Measurements from ENCODE around the gene CUEDC1. TPM values are rescaled to one million over a fixed set of nuclear protein-coding genes. Genes with fewer than 3 reads are reported as not detected.
A peak's percentile ranks its signal among the peaks of the same experiment; 100 is the strongest.
"Not testable (repeated sequence)": the region's sequence is repeated elsewhere in the genome, so short reads cannot be mapped to it uniquely, and the experiment has no call there.

CUEDC1 gene
- total RNA-seq, 1 donor = 25.7 TPM

DNA sequence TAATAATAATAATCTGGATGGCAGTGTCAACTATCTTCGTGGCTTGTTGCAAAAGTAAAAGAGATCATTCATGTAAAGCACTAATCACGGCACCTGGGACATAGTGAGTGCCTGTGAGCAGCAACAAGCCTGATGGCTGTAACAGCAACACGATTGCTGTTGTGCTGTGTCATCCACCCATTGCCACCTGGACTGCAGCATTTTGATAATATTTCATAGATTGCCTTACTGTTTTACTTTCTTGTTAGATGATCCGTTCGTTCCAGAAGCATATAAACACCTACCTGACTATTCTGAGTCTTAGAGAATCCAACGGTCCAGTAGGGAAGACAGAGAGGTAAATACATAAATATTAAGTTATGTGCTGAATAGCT is 102.3 kb downstream of the CUEDC1 start:
- no peak for DNase-seq (ENCODE audit: low read depth)
- no peak overlapping the region for H3K4me3 ChIP-seq (ENCODE audit: low read depth, low read length)
- TF ChIP-seq, protein P1, sequence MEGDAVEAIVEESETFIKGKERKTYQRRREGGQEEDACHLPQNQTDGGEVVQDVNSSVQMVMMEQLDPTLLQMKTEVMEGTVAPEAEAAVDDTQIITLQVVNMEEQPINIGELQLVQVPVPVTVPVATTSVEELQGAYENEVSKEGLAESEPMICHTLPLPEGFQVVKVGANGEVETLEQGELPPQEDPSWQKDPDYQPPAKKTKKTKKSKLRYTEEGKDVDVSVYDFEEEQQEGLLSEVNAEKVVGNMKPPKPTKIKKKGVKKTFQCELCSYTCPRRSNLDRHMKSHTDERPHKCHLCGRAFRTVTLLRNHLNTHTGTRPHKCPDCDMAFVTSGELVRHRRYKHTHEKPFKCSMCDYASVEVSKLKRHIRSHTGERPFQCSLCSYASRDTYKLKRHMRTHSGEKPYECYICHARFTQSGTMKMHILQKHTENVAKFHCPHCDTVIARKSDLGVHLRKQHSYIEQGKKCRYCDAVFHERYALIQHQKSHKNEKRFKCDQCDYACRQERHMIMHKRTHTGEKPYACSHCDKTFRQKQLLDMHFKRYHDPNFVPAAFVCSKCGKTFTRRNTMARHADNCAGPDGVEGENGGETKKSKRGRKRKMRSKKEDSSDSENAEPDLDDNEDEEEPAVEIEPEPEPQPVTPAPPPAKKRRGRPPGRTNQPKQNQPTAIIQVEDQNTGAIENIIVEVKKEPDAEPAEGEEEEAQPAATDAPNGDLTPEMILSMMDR (IDR thresholded peaks at IDR 0.05; ENCODE audit: insufficient read depth, low read length) = no peak

DNA sequence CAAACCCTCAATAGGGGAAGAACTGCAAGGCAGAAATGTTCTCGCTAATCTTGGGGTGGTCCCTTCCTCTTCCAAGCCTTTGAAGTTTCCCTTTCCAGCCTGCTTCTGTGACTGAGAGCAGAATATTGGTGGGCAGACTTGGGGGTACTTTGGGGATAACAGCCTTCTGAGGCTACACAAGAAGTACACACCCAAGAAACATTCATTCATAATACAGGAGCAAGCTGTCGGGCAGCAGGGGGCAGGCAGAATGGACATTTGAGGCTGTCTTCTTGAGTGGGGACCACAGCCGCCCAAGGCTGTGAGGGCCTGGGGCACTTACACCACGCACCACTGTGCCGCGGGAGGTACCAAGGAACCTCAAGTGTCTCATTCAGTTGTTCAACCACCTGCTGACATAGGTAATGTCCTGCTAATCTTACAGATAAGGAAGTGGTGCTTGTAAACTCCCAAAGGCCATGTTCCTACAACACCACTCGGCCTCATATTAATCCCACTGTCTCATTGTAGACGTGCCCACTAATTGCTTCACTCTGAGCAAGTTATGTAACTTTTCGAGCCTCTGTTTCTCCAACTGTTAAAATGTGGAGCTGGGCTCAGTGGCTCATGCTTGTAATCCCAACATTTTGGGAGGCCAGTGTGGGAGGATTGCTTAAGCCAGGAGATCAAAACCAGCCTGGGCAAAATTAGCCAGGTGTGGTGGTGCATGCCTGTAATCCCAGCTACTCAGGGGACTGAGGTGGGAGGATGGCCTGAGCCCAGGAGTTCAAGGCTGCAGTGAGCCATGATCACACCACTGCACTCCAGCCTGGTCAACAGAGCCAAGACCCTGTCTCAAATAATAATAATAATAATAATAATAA is 102.9 kb downstream of the CUEDC1 start:
- no peak overlapping the region for H3K4me3 ChIP-seq (ENCODE audit: low read depth, low read length)
- TF ChIP-seq, protein P1 (IDR thresholded peaks at IDR 0.05; ENCODE audit: insufficient read depth, low read length) = no peak
- no peak for DNase-seq (ENCODE audit: low read depth)

DNA sequence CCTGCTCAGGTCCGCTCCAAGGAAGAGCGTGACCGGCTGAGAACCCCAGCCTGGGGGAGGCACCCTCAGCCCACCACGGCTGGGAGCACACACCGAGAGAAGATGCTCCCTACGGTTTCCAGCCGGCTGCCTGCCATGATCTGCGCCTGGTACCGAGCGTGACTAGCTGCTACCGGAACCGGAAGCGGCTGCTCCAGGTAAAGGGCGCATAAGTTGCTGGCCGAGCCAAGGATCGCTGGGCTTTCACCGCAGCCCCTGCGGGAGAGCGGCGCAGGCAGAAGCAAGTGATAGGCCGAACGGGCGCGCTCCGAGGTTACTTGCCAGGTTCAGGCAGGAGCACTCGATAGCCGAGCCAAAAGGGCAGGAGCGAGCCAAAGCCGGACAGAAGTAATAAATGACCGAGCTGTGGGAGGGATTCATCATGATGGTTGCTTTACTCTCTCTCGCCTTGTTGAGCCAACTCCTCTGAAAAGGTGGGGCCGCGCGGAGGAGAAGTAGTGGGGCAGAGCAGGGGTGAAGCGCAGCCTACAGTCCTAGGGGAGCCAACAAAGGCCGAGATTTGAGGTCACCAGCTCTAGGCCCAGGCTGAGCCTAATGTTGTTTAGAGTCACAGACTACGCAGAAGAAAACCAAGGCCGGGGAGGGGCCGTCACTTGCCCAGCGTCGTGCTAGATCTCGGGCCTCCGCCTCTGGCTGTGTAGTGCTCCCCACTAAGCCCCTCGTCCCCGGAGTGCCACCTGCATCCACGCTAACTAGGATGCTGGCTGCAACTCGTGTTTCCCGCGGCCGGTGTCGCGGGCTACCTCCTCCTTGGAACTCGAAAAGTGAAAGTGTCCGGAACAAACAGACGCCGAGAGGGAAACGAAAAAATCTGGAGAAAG is 105.1 kb downstream of the CUEDC1 start, which contains the start of gene MRPS23:
MRPS23 (minus strand) TSS at position 171 of the 881 bp plus-strand sequence; CDS start at position 137, 34 bp downstream.
- TF ChIP-seq, protein P1 (IDR thresholded peaks at IDR 0.05; ENCODE audit: insufficient read depth, low read length) = no peak
- peak within 1 kb of the TSS; percentile 99 for H3K4me3 ChIP-seq (ENCODE audit: low read depth, low read length)
- DNase-seq (ENCODE audit: low read depth) = peak; percentile 98

DNA sequence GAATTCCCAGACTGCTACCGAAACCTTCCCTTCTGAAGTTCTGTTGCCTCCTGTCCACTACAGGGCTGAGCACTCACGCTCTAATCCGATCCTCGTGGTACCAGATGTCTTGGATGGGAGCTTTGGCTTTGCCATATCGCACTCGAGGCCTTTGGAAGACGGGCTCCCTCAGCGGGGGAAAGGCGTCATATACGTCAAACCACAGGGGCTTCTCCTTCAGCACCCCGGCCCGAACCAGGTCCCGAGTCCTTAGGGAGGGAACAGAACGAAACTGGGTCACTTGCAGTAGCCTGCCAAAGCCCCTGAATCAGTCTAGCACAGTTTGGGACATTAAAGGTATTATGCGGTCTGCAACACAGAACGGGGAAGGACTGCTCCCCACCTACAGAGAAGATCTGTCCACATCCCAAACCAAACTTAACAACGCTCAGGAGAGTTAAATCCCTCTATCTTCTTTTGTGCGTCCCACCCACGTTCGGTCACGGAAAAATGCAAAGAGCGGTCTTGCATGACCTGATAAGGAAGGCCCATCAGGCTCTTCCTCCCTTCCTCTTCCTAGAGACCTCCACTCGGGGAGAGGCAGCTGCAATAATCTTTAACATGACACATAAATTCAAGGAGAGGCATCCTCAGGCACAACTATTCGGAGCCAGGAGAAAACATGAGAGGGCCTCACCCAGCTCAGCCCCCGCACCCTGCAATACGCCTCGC is 105.9 kb downstream of the CUEDC1 start:
- H3K4me3 ChIP-seq (ENCODE audit: low read depth, low read length) = peak overlapping the region; percentile 99
- TF ChIP-seq, protein P1 (IDR thresholded peaks at IDR 0.05; ENCODE audit: insufficient read depth, low read length) = no peak
- no peak for DNase-seq (ENCODE audit: low read depth)

DNA sequence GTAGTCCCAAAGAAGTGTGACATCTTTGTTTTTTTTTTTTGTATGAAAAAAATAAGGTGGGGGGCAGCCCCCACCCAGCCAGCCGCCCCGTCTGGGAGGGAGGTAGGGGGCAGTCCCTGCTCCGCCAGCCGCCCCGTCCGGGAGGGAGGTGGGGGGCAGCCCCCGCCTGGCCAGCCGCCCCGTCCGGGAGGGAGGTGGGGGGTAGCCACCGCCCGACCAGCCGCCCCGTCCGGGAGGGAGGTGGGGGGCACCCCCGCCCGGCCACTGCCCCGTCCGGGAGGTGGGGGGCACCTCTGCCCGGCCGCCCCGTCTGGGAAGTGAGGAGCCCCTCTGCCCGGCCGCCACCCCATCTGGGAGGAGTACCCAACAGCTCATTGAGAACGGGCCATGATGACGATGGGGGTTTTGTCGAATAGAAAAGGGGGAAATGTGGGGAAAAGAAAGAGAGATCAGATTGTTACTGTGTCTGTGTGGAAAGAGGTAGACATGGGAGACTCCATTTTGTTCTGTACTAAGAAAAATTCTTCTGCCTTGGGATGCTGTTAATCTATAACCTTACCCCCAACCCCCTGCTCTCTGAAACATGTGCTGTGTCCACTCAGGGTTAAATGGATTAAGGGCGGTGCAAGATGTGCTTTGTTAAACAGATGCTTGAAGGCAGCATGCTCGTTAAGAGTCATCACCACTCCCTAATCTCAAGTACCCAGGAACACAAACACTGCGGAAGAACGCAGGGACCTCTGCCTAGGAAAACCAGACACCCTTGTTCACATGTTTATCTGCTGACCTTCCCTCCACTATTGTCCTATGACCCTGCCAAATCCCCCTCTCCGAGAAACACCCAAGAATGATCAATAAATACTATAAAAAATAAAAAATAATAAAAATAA is 108.9 kb downstream of the CUEDC1 start:
- not testable (repeated sequence) for DNase-seq (ENCODE audit: low read depth)

DNA sequence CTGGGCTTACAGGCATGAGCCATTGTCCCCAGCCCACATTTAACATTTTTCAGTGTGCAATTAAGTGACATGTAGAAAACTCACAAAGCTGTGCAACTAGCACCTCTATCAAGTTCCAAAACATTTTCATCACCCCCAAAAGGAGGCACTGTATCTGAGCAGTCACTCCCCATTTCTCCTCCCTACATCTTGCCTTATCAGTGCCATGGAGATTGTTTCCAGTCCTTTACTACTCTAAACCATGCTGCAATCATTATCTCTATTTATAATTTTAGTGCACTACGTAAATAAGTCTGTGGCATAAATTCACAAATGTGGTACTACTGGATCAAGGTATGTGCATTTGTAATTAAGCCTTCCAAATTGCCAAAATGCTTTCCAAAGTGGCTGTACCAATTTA is 112.9 kb downstream of the CUEDC1 start:
- H3K4me3 ChIP-seq (ENCODE audit: low read depth, low read length) = no peak overlapping the region
- TF ChIP-seq, protein P1 (IDR thresholded peaks at IDR 0.05; ENCODE audit: insufficient read depth, low read length) = no peak
- no peak for DNase-seq (ENCODE audit: low read depth)

More for the DNA sequence above, 108.9 kb downstream of the CUEDC1 start:
- H3K4me3 ChIP-seq (ENCODE audit: low read depth, low read length) = not testable (repeated sequence)
